K562 (cell line): ENCODE results near the gene CAMK1D.

Source experiments
- FOXA1 ChIP-seq: fragments of 450-650 bp; IDR thresholded peaks from 2 replicates; pipeline ENCODE4 v1.6.1; 2016; ENCODE audit warnings: mild to moderate bottlenecking, borderline replicate concordance
- GABPA ChIP-seq: fragments of 200-800 bp; sonication (Bioruptor generic); conservative IDR thresholded peaks from 2 replicates; pipeline ENCODE4 v1.6.1; 2016; ENCODE audit warnings: low read depth, missing genetic modification characterization, missing compliant biosample characterization
- JUND ChIP-seq, 2 experiments: IDR thresholded peaks; 2 replicates in 1 of 2; 3 replicates in 1 of 2; pipeline ENCODE4 v1.6.1; 2011; ENCODE audit warnings: borderline replicate concordance in 2 of 2, low read depth in 2 of 2, low read length in 2 of 2, improper control_type of control experiment in 1 of 2, missing biosample characterization in 1 of 2, missing genetic modification characterization in 1 of 2, missing genetic modification reagents in 1 of 2
- NR4A1 ChIP-seq, 2 experiments: fragments of 250-450 bp in 1 of 2; fragments of 450-650 bp in 1 of 2; sonication (Bioruptor Pico) in 1 of 2; IDR thresholded peaks; 2 replicates each; pipeline versions ENCODE4 v1.4.0 to v1.6.1; 2016 to 2020; ENCODE audit warnings: mild to moderate bottlenecking in 2 of 2, missing compliant biosample characterization in 1 of 2, missing genetic modification characterization in 1 of 2, moderate library complexity in 1 of 2
- SOX6 ChIP-seq: fragments of 450-650 bp; IDR thresholded peaks from 2 replicates; pipeline ENCODE4 v1.6.1; 2014; ENCODE audit warnings: mild to moderate bottlenecking
- TAF7 ChIP-seq: fragments of 450-650 bp; IDR thresholded peaks from 2 replicates; pipeline ENCODE4 v1.6.1; 2016; ENCODE audit warnings: missing genetic modification characterization, missing compliant biosample characterization
- ZNF274 ChIP-seq: IDR thresholded peaks from 2 replicates; pipeline ENCODE4 v1.6.1; 2011; ENCODE audit warnings: low read depth, mild to moderate bottlenecking, low read length, moderate library complexity, borderline replicate concordance
- TF ChIP-seq, protein P1 (sequence below), 3 experiments: IDR thresholded peaks in 2 of 3; conservative IDR thresholded peaks in 1 of 3; 2 replicates each; pipeline ENCODE4 v1.5.1; 2011 to 2012; ENCODE audit warnings: low read length in 3 of 3, mild to moderate bottlenecking in 3 of 3, control low read depth in 2 of 3, improper control_type of control experiment in 1 of 3, inconsistent platforms in 1 of 3, low read depth in 1 of 3, mixed read lengths in 1 of 3, moderate library complexity in 1 of 3; ENCODE audit not compliant: insufficient read depth in 2 of 3

DNA sequence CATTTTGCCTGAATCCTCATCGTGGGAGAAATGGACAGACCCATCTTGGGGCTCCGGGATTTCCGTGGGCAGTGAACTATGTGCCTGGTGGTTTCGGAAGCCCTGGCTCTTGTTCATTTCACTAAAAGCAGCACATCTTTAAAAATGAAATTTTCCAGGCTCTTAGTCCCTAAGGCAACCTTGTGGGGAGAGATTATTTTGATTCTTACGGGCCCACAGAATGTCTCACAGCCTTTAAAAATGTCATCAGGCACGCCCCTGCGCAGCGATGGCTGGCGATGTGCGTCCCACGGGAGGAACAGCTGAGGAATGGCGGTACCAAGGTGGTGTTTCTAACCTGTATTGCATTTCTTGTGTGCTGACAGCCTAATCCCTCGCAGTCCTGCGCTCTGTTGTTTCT is 462.5 kb downstream of the CAMK1D start:
- TF ChIP-seq SOX6 (no peak), GABPA (tag) (no peak), JUND (IDR thresholded peaks at IDR 0.05; ENCODE audit: borderline replicate concordance, low read depth, low read length) (no peak), JUND (tag; IDR thresholded peaks at IDR 0.05; ENCODE audit: borderline replicate concordance, low read depth, low read length) (no peak), FOXA1 (no peak), ZNF274 (no peak), TAF7 (tag) (no peak), NR4A1 (CRISPR knock-in tag; IDR thresholded peaks at IDR 0.05) (no peak), NR4A1 (tag; IDR thresholded peaks at IDR 0.05) (no peak)
- TF ChIP-seq, protein P1, sequence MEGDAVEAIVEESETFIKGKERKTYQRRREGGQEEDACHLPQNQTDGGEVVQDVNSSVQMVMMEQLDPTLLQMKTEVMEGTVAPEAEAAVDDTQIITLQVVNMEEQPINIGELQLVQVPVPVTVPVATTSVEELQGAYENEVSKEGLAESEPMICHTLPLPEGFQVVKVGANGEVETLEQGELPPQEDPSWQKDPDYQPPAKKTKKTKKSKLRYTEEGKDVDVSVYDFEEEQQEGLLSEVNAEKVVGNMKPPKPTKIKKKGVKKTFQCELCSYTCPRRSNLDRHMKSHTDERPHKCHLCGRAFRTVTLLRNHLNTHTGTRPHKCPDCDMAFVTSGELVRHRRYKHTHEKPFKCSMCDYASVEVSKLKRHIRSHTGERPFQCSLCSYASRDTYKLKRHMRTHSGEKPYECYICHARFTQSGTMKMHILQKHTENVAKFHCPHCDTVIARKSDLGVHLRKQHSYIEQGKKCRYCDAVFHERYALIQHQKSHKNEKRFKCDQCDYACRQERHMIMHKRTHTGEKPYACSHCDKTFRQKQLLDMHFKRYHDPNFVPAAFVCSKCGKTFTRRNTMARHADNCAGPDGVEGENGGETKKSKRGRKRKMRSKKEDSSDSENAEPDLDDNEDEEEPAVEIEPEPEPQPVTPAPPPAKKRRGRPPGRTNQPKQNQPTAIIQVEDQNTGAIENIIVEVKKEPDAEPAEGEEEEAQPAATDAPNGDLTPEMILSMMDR (IDR thresholded peaks at IDR 0.05 in 2 of 3, conservative IDR thresholded peaks at IDR 0.05 in 1 of 3; ENCODE audit: insufficient read depth in 2 of 3, low read depth in 1 of 3, low read length in 3 of 3): no peak
